HG03469 (cell line): Measurements from ENCODE around the gene SLC2A13.
"Not testable (repeated sequence)": the region's sequence is repeated elsewhere in the genome, so short reads cannot be mapped to it uniquely, and the experiment has no call there.

Experiments used
- ATAC-seq: cut with Tn5 transposase; IDR thresholded peaks from one replicate; pipeline ENCODE4 v1.9.1; 2021; ENCODE audit warnings: mild to moderate bottlenecking, moderate library complexity, moderate number of reproducible peaks; ENCODE audit not compliant: unreplicated experiment

SLC2A13 gene

GRCh38 chr12:39935839-39936238 is 170.0 kb downstream of the SLC2A13 start:
- no peak for ATAC-seq

GRCh38 chr12:39935275-39935674 is 170.6 kb downstream of the SLC2A13 start:
- ATAC-seq = no peak

- no peak for ATAC-seq
Measured at GRCh38 chr12:39931857-39932256, 174.0 kb downstream of the SLC2A13 start.

- no peak for ATAC-seq
Measured at GRCh38 chr12:39931231-39931630, 174.7 kb downstream of the SLC2A13 start.

- ATAC-seq = no peak
Measured at GRCh38 chr12:39930101-39930500, 175.8 kb downstream of the SLC2A13 start.

GRCh38 chr12:39928181-39928899 is 177.5 kb downstream of the SLC2A13 start:
- no peak for ATAC-seq

- ATAC-seq = no peak
Measured at GRCh38 chr12:39923364-39923763, 182.5 kb downstream of the SLC2A13 start.

GRCh38 chr12:39922598-39922997 is 183.3 kb downstream of the SLC2A13 start:
- not testable (repeated sequence) for ATAC-seq

GRCh38 chr12:39920647-39921046 is 185.2 kb downstream of the SLC2A13 start:
- ATAC-seq = no peak

- ATAC-seq = no peak
Measured at GRCh38 chr12:39920222-39920621, 185.7 kb downstream of the SLC2A13 start.

- ATAC-seq = no peak
Measured at GRCh38 chr12:39919790-39920189, 186.1 kb downstream of the SLC2A13 start.

GRCh38 chr12:39915249-39915648 is 190.6 kb downstream of the SLC2A13 start:
- ATAC-seq = no peak

- ATAC-seq = no peak
Measured at GRCh38 chr12:39912211-39912980, 193.5 kb downstream of the SLC2A13 start.

- no peak for ATAC-seq
Measured at GRCh38 chr12:39906237-39906636, 199.6 kb downstream of the SLC2A13 start.

- ATAC-seq = no peak
Measured at GRCh38 chr12:39905152-39905551, 200.7 kb downstream of the SLC2A13 start.

- ATAC-seq = no peak
Measured at GRCh38 chr12:39902821-39903220, 203.1 kb downstream of the SLC2A13 start.

GRCh38 chr12:39897315-39897714 is 208.6 kb downstream of the SLC2A13 start:
- ATAC-seq = no peak

- ATAC-seq = not testable (repeated sequence)
Measured at GRCh38 chr12:39893388-39893787, 212.5 kb downstream of the SLC2A13 start.

GRCh38 chr12:39892146-39892545 is 213.7 kb downstream of the SLC2A13 start:
- ATAC-seq = no peak

- no peak for ATAC-seq
Measured at GRCh38 chr12:39887856-39888255, 218.0 kb downstream of the SLC2A13 start.

GRCh38 chr12:39886106-39886505 is 219.8 kb downstream of the SLC2A13 start:
- ATAC-seq = no peak

- no peak for ATAC-seq
Measured at GRCh38 chr12:39884616-39885125, 221.2 kb downstream of the SLC2A13 start.
